ENCODE data around the gene MTURN. TPM values are rescaled to one million over a fixed set of nuclear protein-coding genes. Genes with fewer than 3 reads are reported as not detected.

Gene MTURN
- total and polyA plus RNA-seq, 2 donors (not counting 1 experiment from before 2014, with no cell fraction given): 4.5 to 13.9 TPM

DNA sequence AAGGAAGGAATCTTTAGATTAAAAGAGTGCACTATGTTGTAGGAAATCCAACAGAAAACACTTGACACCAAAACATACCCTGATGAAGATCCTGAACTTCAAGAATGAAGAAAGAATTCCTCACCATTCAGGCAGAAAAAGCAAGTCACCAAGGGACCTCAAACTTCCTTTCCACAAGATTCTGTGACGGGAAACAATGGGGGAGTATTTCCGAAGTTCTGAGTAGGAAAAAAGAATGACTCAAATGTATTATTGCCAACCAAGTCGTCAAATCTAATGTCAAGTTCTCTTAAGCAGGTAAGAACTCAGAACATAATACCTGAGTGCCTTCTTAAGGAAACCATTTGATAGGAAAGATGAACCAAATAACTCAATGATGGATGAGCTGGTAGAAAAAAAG is 44.7 kb upstream of the MTURN start:
- Histone ChIP-seq H3K27me3 (replicated peaks in 1 of 4; ENCODE audit: control extremely low read depth in 1 of 4, control insufficient read depth in 3 of 4, insufficient read depth in 4 of 4, low read length in 3 of 4) (no peaks in the 10 kb centered on the region), H3K79me2 (ENCODE audit: control insufficient read depth, insufficient read depth, low read length) (no peaks in the 10 kb centered on the region), H3K4me1 (ENCODE audit: control insufficient read depth in 2 of 2, insufficient read depth in 2 of 2, low read length in 2 of 2) (no peaks in the 10 kb centered on the region), H3K4me3 (ENCODE audit: control extremely low read depth in 1 of 5, extremely low read depth in 1 of 5, insufficient read depth in 1 of 5, low read depth in 2 of 5, low read length in 4 of 5) (no peak overlapping the region), H3K27ac (ENCODE audit: low read length in 2 of 2) (no peak overlapping the region), H3K36me3 (replicated peaks in 1 of 2; ENCODE audit: control extremely low read depth in 1 of 2, control insufficient read depth in 1 of 2, extremely low read depth in 1 of 2, insufficient read depth in 2 of 2, low read length in 1 of 2) (no peaks in the 10 kb centered on the region), H3K9me3 (ENCODE audit: control extremely low read depth in 1 of 3, control insufficient read depth in 2 of 3, insufficient read depth in 1 of 3, low read length in 2 of 3) (no peaks in the 10 kb centered on the region), H3K9ac (ENCODE audit: low read length) (no peak overlapping the region), H4K20me1 (ENCODE audit: control insufficient read depth, insufficient read depth, low read length, poor library complexity, severe bottlenecking) (no peaks in the 10 kb centered on the region), H3K4me2 (replicated peaks; ENCODE audit: low read depth, low read length, poor library complexity, severe bottlenecking) (no peak overlapping the region), H2AFZ (ENCODE audit: insufficient read depth, low read depth, low read length, poor library complexity, severe bottlenecking) (no peak overlapping the region)
- DNase-seq (no peak), ATAC-seq (ENCODE audit: low read depth) (no peak)
- Mint-ChIP-seq H3K4me1 (no peaks in the 10 kb centered on the region), H3K4me3 (no peak overlapping the region), H3K9me3 (ENCODE audit: insufficient read depth) (no peaks in the 10 kb centered on the region), H3K27ac (no peak overlapping the region), H3K27me3 (no peaks in the 10 kb centered on the region)
- WGBS (ENCODE audit: insufficient coverage): 40% methylated on average over 1 of the region's 3 CpGs
- TF ChIP-seq, protein P1, sequence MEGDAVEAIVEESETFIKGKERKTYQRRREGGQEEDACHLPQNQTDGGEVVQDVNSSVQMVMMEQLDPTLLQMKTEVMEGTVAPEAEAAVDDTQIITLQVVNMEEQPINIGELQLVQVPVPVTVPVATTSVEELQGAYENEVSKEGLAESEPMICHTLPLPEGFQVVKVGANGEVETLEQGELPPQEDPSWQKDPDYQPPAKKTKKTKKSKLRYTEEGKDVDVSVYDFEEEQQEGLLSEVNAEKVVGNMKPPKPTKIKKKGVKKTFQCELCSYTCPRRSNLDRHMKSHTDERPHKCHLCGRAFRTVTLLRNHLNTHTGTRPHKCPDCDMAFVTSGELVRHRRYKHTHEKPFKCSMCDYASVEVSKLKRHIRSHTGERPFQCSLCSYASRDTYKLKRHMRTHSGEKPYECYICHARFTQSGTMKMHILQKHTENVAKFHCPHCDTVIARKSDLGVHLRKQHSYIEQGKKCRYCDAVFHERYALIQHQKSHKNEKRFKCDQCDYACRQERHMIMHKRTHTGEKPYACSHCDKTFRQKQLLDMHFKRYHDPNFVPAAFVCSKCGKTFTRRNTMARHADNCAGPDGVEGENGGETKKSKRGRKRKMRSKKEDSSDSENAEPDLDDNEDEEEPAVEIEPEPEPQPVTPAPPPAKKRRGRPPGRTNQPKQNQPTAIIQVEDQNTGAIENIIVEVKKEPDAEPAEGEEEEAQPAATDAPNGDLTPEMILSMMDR (IDR thresholded peaks at IDR 0.05): no peak
- no peak for TF ChIP-seq EZH2 (IDR thresholded peaks at IDR 0.05; ENCODE audit: borderline replicate concordance, insufficient read depth, low read depth, low read length, poor library complexity, severe bottlenecking)
- ChIA-PET POLR2A (no interaction called here), CTCF (no interaction called here)
- intact Hi-C loops (cut with micrococcal nuclease): no loop called here

DNA sequence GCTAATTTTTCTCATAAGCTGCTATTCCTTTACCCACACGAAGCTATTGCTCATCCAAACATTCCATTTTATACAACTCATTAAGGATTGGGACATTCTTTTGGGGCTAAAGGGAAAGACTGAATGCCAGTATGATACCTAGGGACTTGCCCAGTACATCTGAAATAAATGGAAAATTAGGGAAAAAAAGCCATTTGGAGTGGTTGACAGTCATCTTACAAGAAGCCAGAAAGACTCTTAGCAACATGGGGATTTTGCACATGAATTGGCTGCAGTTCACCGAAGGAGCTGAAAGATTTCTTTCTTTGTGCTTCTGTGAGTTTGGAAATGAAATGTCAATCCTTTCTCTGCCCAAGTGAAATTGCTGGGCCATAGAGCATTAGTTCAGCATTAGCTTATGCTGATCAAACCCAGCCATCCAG is 43.3 kb upstream of the MTURN start:
- no peak overlapping the region for H3K4me2 ChIP-seq (replicated peaks; ENCODE audit: low read depth, low read length, poor library complexity, severe bottlenecking)
- intact Hi-C loops (cut with micrococcal nuclease): no loop called here
- WGBS (ENCODE audit: insufficient coverage): 88% methylated on average over 1 of the region's 2 CpGs

More for the DNA sequence above, 43.3 kb upstream of the MTURN start:
- H4K20me1 ChIP-seq (ENCODE audit: control insufficient read depth, insufficient read depth, low read length, poor library complexity, severe bottlenecking): no peaks in the 10 kb centered on the region
- CTCF ChIA-PET: interaction anchor here (1.3 kb wide), 1 partner anchor 16 kb away, joined by 7 read pairs; no protein-coding TSS in a partner anchor
- no peaks in the 10 kb centered on the region for H3K79me2 ChIP-seq (ENCODE audit: control insufficient read depth, insufficient read depth, low read length)
- no peak for DNase-seq
- H3K4me3 ChIP-seq (ENCODE audit: control extremely low read depth in 1 of 5, extremely low read depth in 1 of 5, insufficient read depth in 1 of 5, low read depth in 2 of 5, low read length in 4 of 5): no peak overlapping the region
- H3K4me3 Mint-ChIP-seq: no peak overlapping the region
- TF ChIP-seq EZH2 (IDR thresholded peaks at IDR 0.05; ENCODE audit: borderline replicate concordance, insufficient read depth, low read depth, low read length, poor library complexity, severe bottlenecking): no peak
- no peaks in the 10 kb centered on the region for H3K27me3 ChIP-seq (replicated peaks in 1 of 4; ENCODE audit: control extremely low read depth in 1 of 4, control insufficient read depth in 3 of 4, insufficient read depth in 4 of 4, low read length in 3 of 4)
- H3K4me1 Mint-ChIP-seq: no peaks in the 10 kb centered on the region
- H3K27me3 Mint-ChIP-seq: no peaks in the 10 kb centered on the region
- no peak overlapping the region for H3K9ac ChIP-seq (ENCODE audit: low read length)
- no peaks in the 10 kb centered on the region for H3K9me3 ChIP-seq (ENCODE audit: control extremely low read depth in 1 of 3, control insufficient read depth in 2 of 3, insufficient read depth in 1 of 3, low read length in 2 of 3)
- POLR2A ChIA-PET: no interaction called here
- H3K4me1 ChIP-seq (ENCODE audit: control insufficient read depth in 2 of 2, insufficient read depth in 2 of 2, low read length in 2 of 2): no peaks in the 10 kb centered on the region
- ATAC-seq (ENCODE audit: low read depth): no peak
- no peak overlapping the region for H2AFZ ChIP-seq (ENCODE audit: insufficient read depth, low read depth, low read length, poor library complexity, severe bottlenecking)
- no peak overlapping the region for H3K27ac ChIP-seq (ENCODE audit: low read length in 2 of 2)
- no peaks in the 10 kb centered on the region for H3K36me3 ChIP-seq (replicated peaks in 1 of 2; ENCODE audit: control extremely low read depth in 1 of 2, control insufficient read depth in 1 of 2, extremely low read depth in 1 of 2, insufficient read depth in 2 of 2, low read length in 1 of 2)
- H3K9me3 Mint-ChIP-seq (ENCODE audit: insufficient read depth): no peaks in the 10 kb centered on the region
- no peak overlapping the region for H3K27ac Mint-ChIP-seq

Data from B cell (primary cell).